ENCODE results near the gene FHL3.

Gene FHL3

GRCh38 chr1:38027201-38028104 is 22.1 kb upstream of the FHL3 start:
- Mint-ChIP-seq H3K27me3 (no peaks in the 10 kb centered on the region), H3K27ac (peak overlapping the region; percentile 96), H3K9me3 (no peaks in the 10 kb centered on the region), H3K4me3 (peak overlapping the region; percentile 37), H3K4me1 (ENCODE audit: low read depth) (peaks cover 59% of the 10 kb centered on the region), H3K36me3 (ENCODE audit: low read depth) (peaks cover 49% of the 10 kb centered on the region)
- peak; percentile 54 for DNase-seq

GRCh38 chr1:38026592-38027200 is 21.4 kb upstream of the FHL3 start:
- Mint-ChIP-seq H3K4me1 (ENCODE audit: low read depth) (peaks cover 56% of the 10 kb centered on the region), H3K9me3 (no peaks in the 10 kb centered on the region), H3K36me3 (ENCODE audit: low read depth) (peaks cover 57% of the 10 kb centered on the region), H3K27me3 (no peaks in the 10 kb centered on the region), H3K27ac (peak overlapping the region; percentile 62), H3K4me3 (no peak overlapping the region)
- peak; percentile 73 for DNase-seq

- no peak for DNase-seq
- Mint-ChIP-seq H3K9me3 (no peaks in the 10 kb centered on the region), H3K27ac (peak overlapping the region; percentile 54), H3K36me3 (ENCODE audit: low read depth) (peaks cover 67% of the 10 kb centered on the region), H3K4me1 (ENCODE audit: low read depth) (peaks cover 46% of the 10 kb centered on the region), H3K4me3 (no peak overlapping the region), H3K27me3 (no peaks in the 10 kb centered on the region)
These were observed 20.4 kb upstream of the FHL3 start for GRCh38 chr1:38025664-38026063.

- H3K36me3 Mint-ChIP-seq (ENCODE audit: low read depth): peaks cover 71% of the 10 kb centered on the region
- no peak for DNase-seq
- peak overlapping the region; percentile 54 for H3K27ac Mint-ChIP-seq
- no peaks in the 10 kb centered on the region for H3K27me3 Mint-ChIP-seq
- peaks cover 44% of the 10 kb centered on the region for H3K4me1 Mint-ChIP-seq (ENCODE audit: low read depth)
- no peak overlapping the region for H3K4me3 Mint-ChIP-seq
- H3K9me3 Mint-ChIP-seq: no peaks in the 10 kb centered on the region
These were observed 19.9 kb upstream of the FHL3 start for GRCh38 chr1:38025233-38025632.

GRCh38 chr1:38022810-38023209 is 17.5 kb upstream of the FHL3 start:
- no peaks in the 10 kb centered on the region for H3K27me3 Mint-ChIP-seq
- H3K4me1 Mint-ChIP-seq (ENCODE audit: low read depth): peaks cover 32% of the 10 kb centered on the region
- H3K9me3 Mint-ChIP-seq: no peaks in the 10 kb centered on the region
- no peak overlapping the region for H3K4me3 Mint-ChIP-seq
- H3K36me3 Mint-ChIP-seq (ENCODE audit: low read depth): peaks cover 94% of the 10 kb centered on the region
- DNase-seq: no peak
- no peak overlapping the region for H3K27ac Mint-ChIP-seq

- Mint-ChIP-seq H3K27me3 (no peaks in the 10 kb centered on the region), H3K4me1 (ENCODE audit: low read depth) (peaks cover 24% of the 10 kb centered on the region), H3K27ac (no peak overlapping the region), H3K4me3 (no peak overlapping the region), H3K9me3 (no peaks in the 10 kb centered on the region), H3K36me3 (ENCODE audit: low read depth) (peaks cover 95% of the 10 kb centered on the region)
- DNase-seq: no peak
These were observed 16.7 kb upstream of the FHL3 start for GRCh38 chr1:38021969-38022368.

- no peak for DNase-seq
- no peak overlapping the region for H3K4me3 Mint-ChIP-seq
- peaks cover 96% of the 10 kb centered on the region for H3K36me3 Mint-ChIP-seq (ENCODE audit: low read depth)
- no peak overlapping the region for H3K27ac Mint-ChIP-seq
- H3K27me3 Mint-ChIP-seq: no peaks in the 10 kb centered on the region
- H3K4me1 Mint-ChIP-seq (ENCODE audit: low read depth): peaks cover 29% of the 10 kb centered on the region
- H3K9me3 Mint-ChIP-seq: no peaks in the 10 kb centered on the region
These were observed 15.1 kb upstream of the FHL3 start for GRCh38 chr1:38020396-38020795.

- peaks cover 43% of the 10 kb centered on the region for H3K4me1 Mint-ChIP-seq (ENCODE audit: low read depth)
- no peaks in the 10 kb centered on the region for H3K9me3 Mint-ChIP-seq
- no peak for DNase-seq
- H3K27ac Mint-ChIP-seq: no peak overlapping the region
- H3K4me3 Mint-ChIP-seq: no peak overlapping the region
- H3K36me3 Mint-ChIP-seq (ENCODE audit: low read depth): peaks cover 97% of the 10 kb centered on the region
- H3K27me3 Mint-ChIP-seq: no peaks in the 10 kb centered on the region
These were observed 13.6 kb upstream of the FHL3 start for GRCh38 chr1:38018864-38019343.

GRCh38 chr1:38015978-38016725 is 10.8 kb upstream of the FHL3 start:
- Mint-ChIP-seq H3K9me3 (peaks cover 4% of the 10 kb centered on the region), H3K27ac (peak overlapping the region; percentile 89), H3K36me3 (ENCODE audit: low read depth) (peaks cover 90% of the 10 kb centered on the region), H3K27me3 (no peaks in the 10 kb centered on the region), H3K4me1 (ENCODE audit: low read depth) (peaks cover 62% of the 10 kb centered on the region), H3K4me3 (no peak overlapping the region)
- peak; percentile 12 for DNase-seq

GRCh38 chr1:38014724-38015424 is 9.6 kb upstream of the FHL3 start:
- peaks cover 77% of the 10 kb centered on the region for H3K36me3 Mint-ChIP-seq (ENCODE audit: low read depth)
- peak overlapping the region; percentile 89 for H3K27ac Mint-ChIP-seq
- H3K9me3 Mint-ChIP-seq: peaks cover 4% of the 10 kb centered on the region
- peak overlapping the region; percentile 96 for H3K4me3 Mint-ChIP-seq
- H3K27me3 Mint-ChIP-seq: no peaks in the 10 kb centered on the region
- DNase-seq: no peak
- peaks cover 67% of the 10 kb centered on the region for H3K4me1 Mint-ChIP-seq (ENCODE audit: low read depth)

GRCh38 chr1:38014171-38014570 is 8.9 kb upstream of the FHL3 start:
- H3K4me3 Mint-ChIP-seq: peak overlapping the region; percentile 96
- H3K27ac Mint-ChIP-seq: peak overlapping the region; percentile 99
- peaks cover 72% of the 10 kb centered on the region for H3K4me1 Mint-ChIP-seq (ENCODE audit: low read depth)
- H3K9me3 Mint-ChIP-seq: peaks cover 4% of the 10 kb centered on the region
- H3K27me3 Mint-ChIP-seq: no peaks in the 10 kb centered on the region
- H3K36me3 Mint-ChIP-seq (ENCODE audit: low read depth): peaks cover 70% of the 10 kb centered on the region
- no peak for DNase-seq

GRCh38 chr1:38013227-38013622 is 7.9 kb upstream of the FHL3 start:
- Mint-ChIP-seq H3K27ac (peak overlapping the region; percentile 99), H3K36me3 (ENCODE audit: low read depth) (peaks cover 61% of the 10 kb centered on the region), H3K27me3 (no peaks in the 10 kb centered on the region), H3K4me3 (peak overlapping the region; percentile 96), H3K9me3 (peaks cover 4% of the 10 kb centered on the region), H3K4me1 (ENCODE audit: low read depth) (peaks cover 73% of the 10 kb centered on the region)
- no peak for DNase-seq

- peak within 1 kb of the TSS; percentile 99 for H3K27ac Mint-ChIP-seq
- peak within 1 kb of the TSS; percentile 96 for H3K4me3 Mint-ChIP-seq
- peaks cover 4% of the 10 kb centered on the region for H3K9me3 Mint-ChIP-seq
- no peaks in the 10 kb centered on the region for H3K27me3 Mint-ChIP-seq
- H3K4me1 Mint-ChIP-seq (ENCODE audit: low read depth): peaks cover 74% of the 10 kb centered on the region
- peak; percentile 89 for DNase-seq
- peaks cover 55% of the 10 kb centered on the region for H3K36me3 Mint-ChIP-seq (ENCODE audit: low read depth)
These were observed 7.3 kb upstream of the FHL3 start, which contains the start of gene UTP11 for GRCh38 chr1:38012363-38013226. UTP11 (plus strand) TSS chr1:38012734; CDS start chr1:38012803, 69 bp downstream.

Measured in activated T-cell treated with anti-CD3 and anti-CD28 coated beads, Interleukin-2, amount 50 U/mL, for 24 hours (primary cell).